SKM-1 treated with dmso at 0.1 percent for 144 hours (cell line): Measurements from ENCODE around the gene RNF227.

Source experiments
- DNase-seq: peaks from one replicate; lab custom pipeline; 2025; ENCODE audit not compliant: unreplicated experiment; lab: John Stamatoyannopoulos, UW

The RNF227 gene

GRCh38 chr17:7889166-7889955, 26.7 kb downstream of the RNF227 start:
- DNase-seq = no peak

GRCh38 chr17:7888184-7888920, 27.7 kb downstream of the RNF227 start, which contains the start of gene CHD3:
Gene CHD3 (plus strand): TSS chr17:7888789. CDS start chr17:7889001, 212 bp downstream.
- DNase-seq = no peak

GRCh38 chr17:7887482-7888183, 28.5 kb downstream of the RNF227 start:
- DNase-seq = peak; percentile 19

GRCh38 chr17:7887038-7887481, 29.0 kb downstream of the RNF227 start:
- no peak for DNase-seq

- no peak for DNase-seq
Measured at GRCh38 chr17:7886227-7887037, 29.7 kb downstream of the RNF227 start.

DNA sequence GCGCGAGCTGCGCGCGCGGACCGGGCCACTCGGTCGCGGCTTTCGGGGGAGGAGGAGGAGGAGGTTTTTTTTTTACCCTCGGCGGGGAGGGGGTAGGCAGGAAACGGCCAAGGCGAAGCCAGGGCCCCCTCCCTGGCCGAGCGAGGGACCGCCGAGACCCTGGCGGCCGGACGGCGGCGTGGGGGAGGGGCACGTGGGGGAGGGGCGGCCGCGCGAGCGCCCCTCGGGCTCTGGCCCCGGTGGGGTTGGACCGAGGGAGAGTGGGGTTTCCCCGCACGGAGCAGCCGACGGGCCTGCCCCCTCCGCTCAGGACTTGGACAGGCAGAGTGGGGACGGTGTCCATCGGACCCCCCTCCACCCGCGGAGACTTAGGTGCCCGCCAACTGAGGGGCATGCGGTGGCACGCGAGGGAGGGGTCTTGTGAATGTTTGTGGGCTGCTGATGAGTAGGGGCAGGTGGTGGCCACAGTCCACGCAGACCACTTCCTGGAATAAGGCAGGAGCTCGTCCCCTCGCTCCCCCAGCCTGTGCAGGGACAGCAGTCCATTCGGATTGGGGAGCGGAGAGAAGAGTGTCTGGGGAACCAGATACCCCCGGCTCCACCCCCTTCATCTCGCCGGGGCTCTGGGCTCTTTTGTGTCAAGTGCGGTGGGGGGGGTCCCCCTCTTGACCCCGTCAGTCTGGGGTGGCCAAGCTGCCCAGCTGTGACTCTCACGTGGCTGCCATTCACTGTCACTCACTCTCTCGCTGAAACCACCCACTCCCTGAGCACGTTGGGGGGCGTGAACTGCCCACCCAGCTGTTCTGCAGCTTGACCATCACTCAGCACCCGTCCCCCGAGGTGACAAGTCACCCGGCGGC, 30.5 kb downstream of the RNF227 start:
- DNase-seq = no peak

DNA sequence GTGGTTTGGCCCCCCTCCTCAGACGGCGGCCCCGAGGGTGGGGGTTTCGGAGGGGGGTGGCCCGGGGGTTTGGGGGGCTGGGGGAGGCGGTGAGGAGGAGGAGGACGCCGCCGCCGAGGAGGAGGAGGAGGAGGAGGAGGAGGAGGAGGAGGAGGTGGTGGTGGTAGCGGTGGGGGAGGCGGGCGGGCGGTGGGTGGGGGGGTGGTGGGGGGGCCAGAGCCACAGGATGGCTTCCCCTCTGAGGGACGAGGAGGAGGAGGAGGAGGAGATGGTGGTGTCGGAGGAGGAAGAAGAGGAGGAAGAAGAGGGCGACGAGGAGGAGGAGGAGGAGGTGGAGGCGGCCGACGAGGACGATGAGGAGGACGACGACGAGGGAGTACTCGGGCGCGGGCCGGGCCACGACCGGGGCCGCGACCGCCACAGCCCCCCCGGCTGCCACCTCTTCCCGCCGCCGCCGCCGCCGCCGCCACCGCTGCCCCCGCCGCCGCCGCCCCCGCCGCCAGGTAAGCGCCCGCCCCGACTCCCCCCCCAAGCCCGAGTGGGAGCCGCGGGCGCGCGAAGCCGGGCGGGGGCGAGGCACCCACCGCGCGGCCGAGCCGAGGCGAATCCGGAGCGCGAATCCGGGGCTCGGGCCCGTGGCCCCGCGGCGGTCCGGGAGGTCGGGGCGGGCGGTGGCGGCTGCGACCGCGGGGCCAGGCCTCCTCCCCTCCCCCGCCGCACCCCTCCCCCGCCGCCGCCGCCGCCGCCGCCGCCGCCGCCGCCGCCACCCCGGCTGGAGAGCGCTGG, 31.3 kb downstream of the RNF227 start:
- no peak for DNase-seq

DNA sequence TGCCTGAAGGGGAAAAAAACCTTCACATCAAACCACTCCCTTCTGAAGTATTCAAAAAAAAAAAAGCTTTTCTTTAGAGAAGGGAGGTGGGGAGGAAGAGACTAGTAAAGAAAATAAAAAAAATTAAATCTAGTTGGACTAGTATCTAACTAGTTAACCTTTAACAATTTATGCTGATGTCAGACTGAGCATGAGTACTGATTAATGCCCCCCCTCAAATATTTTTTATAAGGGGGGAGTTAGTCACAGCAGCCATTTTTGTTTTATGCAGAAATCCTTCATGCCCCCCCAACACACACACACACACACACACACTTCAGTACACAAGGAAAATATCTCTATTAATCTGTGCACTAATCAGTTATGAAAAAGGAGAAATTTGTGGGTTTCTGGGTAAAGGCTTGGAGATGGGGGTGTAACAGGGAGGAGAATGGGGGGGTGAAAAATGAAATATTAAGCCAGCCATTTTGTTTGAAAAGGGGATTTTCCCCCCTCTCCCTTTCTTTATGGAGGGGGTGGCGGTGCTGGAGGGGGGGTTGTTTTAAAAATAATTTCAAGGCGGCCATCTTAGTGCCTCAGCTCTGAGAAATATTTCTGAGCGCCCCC, 32.2 kb downstream of the RNF227 start:
- no peak for DNase-seq

- no peak for DNase-seq
Measured at GRCh38 chr17:7882629-7883028, 33.5 kb downstream of the RNF227 start.

DNA sequence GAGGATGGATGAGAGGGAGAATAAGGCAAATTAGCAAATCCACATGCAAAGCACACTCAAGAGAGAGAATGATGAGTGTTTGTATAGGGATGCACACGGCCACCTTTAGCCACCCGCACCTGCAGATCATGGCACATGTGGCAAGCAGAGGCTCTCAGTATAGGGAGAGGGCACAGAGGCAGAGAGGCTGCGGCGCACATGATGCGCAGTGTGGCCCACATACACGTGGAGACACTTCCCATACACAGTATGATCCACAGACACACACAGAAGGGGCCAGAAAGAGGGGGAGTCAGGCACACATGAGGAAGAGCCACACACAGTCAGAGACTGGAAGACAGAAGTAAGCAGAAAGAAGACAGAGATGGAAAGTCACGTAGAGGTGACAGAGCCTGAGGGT, 34.0 kb downstream of the RNF227 start:
- no peak for DNase-seq

GRCh38 chr17:7881276-7882054, 34.6 kb downstream of the RNF227 start:
- no peak for DNase-seq

DNA sequence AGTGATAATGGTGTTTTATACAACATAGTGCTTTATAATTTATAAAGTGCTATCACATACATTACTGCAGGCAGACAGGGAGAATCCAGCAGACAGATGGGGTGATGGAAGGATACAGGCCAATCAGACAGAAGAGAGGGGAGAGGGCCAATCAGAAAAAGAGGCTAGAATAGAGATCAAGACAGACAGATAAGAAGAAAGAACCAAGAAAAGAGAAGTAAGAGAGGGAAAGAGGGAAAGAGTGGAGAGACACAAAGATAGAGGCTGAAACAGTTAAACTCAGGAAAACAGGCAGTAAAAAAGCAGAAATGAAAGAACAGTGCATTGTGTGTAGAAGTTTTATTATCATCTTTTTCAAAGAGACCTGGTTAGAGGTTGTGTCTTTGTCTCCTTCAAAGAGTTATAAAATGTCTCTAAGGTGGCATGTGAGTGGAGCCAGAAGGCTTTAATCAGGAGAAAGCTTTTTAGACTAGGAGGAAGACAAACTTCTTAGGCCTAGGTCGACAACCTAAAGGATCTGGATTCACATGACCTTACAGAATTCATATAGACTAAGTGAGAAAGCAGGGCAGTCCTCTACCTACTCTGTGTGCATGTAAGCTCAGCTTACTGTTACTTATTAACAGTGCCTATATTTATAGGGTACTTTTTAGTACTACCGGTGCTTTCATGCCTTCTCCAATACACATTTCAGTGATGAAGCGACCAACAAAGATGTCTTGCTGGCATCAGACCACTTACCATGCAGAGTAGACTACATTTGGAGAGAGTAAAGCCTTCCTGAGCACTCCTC, 35.8 kb downstream of the RNF227 start:
- no peak for DNase-seq

- DNase-seq = no peak
Measured at GRCh38 chr17:7878234-7878633, 37.9 kb downstream of the RNF227 start.

DNA sequence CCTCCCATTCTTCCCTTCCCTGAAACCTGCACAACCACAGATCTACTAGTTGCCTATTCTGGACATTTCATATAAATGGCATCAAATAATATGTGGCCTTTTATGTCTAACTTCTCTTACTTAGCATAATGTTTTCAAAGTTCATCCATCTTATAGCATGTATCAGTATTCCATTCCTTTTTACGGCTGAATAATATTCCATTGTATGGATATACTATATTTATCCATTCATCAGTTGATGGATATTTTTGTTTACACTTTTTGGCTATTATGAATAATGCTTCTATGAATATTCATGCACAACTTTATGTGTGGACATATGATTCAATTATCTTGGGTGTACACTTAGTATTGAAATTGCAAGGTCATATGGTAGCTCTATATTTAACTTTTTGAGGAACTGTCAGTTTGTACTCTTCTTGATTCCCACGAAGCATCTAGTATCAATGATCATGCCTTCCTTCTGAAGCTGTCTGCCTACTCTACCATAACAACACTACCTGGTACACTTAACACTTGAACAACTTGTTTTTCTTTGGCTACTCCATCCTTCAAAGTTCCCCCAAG, 40.2 kb downstream of the RNF227 start:
- no peak for DNase-seq

GRCh38 chr17:7873051-7873450, 43.0 kb downstream of the RNF227 start:
- no peak for DNase-seq

DNA sequence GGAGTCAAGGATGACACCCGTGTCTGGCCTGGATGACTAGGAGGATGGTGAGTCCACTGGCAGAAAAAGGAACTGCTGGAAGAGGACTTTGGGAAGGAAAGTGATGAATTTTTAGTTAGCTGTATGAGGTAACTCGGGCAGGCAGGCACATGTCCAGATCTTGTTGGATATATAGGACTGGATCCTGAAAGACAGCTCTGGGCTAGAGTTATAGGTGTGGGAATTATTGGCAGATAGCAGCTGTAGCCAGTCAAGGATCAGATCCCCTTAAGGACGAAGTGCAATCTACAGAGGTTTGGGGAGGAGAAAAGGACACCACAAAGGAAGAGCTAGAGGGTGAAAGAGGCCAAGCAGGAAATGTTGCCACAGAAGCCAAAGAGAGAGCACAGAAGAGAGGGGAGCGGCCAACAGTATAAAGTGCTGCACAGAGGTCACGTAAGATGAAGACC, 48.2 kb downstream of the RNF227 start:
- peak; percentile 46 for DNase-seq
